DMS114 treated with DMSO at 0.1 percent for 48 hours (cell line): ENCODE results near the gene GLS.
"Not testable (repeated sequence)": the region's sequence is repeated elsewhere in the genome, so short reads cannot be mapped to it uniquely, and the experiment has no call there.

Experiments
- DNase-seq: peaks from one replicate; lab custom pipeline; 2025; ENCODE audit not compliant: unreplicated experiment; lab: John Stamatoyannopoulos, UW

GLS gene

DNA sequence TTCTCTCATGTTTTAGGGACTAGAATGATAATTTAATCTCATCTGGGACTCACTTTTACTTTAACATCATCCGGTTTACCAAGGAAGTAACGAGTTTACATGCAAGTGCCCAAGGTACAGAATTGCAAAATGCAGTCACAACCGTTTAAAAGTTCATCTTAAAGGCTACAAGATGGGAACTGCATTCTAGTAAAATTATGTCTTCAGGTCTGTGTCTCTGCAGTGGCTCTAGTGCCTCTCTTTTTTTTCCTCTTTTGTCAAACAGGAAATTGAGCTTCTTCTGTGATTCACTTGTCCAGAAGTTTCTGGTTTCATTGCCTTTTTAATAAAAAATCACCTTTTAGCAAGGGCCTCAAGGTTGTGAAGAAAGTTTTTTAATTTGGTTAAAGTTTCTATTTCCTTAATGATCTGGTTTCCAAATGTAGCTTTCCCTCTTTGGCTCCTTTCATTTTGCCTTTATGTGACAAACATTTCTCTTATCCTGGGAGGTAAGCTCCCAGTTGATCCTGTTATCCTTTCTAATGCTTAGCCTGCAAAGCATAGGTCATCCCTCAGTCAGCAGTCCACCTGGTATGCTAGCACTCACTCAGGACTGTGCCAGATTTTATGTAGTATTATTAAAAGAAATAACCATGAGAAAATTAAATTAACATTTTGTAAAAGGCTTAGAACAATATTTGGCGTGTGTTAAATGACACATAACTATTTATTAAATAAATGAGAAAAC, 2.4 kb downstream of the GLS start:
- no peak for DNase-seq

DNA sequence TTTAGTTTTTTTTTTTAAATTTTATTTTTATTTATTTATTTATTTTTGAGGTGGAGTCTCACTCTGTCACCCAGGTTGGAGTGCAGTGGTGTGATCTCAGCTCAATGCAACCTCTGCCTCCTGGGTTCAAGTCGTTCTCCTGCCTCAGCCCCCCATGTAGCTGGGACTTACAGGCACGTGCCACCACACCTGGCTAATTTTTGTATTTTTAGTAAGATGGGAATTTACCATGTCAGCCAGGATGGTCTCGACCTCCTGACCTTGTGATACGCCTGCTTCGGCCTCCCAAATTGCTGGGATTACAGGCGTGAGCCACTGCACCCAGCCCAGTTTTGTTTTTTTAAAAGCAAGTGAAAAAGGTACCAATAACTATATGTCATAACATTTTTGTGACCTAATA, 5.2 kb downstream of the GLS start:
- DNase-seq: not testable (repeated sequence)

DNA sequence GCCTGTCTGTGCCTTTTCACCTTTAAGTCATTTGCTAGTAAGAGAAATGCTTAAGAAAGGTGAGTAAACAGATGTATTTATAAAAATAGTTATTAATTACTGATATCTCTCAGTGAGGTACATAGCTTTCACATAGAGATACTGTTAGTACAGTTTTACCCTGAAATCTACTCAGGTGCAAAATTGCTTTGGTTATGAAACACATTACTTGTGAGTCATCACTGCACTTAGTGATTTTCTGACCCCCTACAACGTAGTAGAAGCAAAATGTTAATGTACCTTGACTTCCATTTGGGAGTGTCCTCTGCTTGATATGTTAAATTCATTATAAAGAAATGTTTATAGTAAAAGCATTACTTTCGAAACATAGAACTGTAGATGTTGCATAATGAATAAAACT, 6.5 kb downstream of the GLS start:
- no peak for DNase-seq

DNA sequence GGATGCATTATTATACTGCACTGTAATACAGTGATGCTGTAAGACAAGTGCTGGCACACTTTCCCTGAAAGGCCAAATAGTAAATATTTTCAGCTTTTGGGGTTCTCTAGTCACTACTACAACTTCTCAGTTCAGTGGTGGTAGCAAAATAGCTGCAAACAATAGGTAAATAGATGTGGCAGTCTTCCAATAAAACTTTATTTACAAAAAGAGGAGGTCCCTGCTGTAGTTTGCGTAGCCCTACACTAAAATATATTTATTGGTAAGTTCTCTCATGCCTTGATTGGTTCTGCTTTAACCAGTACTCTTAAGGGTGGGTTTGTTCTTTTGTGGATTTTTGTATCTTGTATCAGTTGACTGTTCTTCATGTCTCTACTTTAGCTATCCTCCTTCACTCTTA, 7.8 kb downstream of the GLS start:
- DNase-seq: no peak

DNA sequence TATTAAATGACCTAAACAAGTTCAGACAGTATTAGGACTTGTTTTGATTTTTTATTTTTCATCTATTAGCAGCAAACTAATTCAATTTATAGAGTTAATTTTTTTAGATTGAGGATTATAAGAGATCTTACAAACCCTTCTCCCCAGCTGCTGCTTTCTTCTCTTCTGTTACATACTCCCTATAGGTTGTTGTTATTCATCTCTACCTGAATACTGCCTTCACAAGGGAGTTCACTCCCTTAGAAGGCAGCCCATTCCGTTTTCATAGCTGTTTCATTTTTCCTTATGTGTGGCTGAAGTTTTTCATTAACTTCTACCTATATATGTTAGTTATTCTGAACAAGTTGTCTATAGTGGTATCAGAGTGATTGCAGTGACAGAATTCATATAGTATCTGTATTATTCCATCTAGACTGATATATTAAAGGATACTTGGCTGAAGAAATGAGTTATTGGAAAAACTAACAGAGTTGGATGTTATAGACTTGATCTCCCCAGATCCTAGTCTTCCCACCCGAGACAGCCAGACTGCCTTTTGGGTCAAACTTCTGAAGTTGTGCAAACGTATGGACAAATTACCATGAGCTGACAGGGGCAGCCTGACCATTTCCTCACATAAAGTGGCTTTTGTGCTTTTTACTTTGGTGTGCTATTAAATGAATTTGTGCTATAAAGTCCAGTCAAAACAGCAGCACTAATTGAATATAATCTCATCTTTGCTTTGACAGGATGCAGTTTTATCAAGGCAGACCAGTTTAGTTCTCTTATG, 8.7 kb downstream of the GLS start:
- DNase-seq: no peak

DNA sequence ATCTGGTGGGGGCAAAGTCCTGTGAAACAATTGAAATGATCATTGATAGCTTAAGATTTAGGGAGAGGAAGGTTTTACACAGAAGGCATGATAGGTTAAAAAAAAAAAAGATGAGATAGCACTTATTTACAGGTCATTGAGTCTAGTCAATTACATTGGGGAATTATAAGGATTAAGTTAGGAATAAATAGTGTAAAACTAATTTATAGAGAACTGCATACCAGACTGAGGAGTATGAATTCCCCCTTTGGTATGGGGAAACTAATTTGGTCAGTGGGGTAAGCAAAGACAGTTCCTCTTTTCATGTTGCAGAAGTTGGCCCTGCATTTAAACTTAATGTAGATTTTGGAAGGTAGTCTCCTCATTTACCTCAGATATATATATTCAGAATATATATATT, 10.8 kb downstream of the GLS start:
- DNase-seq: no peak

DNA sequence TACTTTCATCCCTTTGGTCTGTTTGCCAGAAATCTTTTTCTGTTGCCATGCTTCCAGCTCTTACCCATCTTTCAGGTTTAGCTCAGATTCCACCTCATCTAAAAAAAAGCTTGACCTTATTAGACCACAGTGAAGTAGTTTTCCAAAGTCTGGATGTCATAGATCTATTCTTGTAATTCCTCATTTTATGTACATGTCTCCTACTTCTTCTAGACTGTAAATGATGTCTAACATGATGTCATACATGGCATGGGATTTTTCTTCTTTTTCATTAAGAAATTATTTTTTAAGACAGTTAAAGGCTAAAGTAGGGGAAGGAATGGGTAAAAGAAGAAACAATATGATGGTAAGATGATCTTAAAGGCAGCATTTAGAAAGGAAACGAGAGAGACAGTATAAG, 11.3 kb downstream of the GLS start:
- no peak for DNase-seq

DNA sequence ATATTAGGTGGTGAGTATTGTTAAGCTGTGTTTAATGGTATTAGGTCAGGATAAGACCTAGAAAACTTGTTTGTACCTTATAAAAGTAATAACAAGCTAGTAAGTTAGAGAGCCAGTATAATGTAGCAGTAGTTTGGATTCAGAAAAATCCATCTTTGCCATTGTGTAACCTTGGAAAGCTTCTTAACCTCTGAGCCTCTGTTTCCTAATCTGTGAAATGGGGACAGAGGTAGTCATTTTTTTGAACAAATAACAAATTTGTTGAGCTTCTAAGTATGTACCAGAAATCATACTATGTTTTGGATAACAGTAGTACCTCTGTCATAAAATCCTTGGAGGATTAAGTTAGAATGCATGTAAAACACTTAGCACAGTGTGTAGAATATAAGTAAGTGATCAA, 12.5 kb downstream of the GLS start:
- DNase-seq: no peak

DNA sequence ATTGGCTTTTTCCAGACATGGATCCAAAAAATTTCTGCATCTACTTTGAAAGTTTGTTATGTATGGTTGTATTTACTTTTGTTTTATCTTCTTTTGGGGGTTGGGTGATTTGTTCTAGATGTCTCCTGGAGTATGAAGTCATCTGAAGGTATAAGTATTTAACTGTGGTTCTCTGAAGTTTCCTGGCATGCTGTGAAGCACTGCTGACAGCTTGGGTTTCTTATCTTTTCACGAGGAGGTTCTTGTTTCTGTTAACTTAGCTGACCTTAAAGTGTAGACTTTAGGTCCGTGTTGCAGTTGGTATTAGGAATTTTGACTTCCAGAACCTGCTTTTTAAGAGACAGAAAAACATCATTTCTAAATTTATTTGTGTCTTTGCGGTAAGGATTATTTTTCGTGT, 15.9 kb downstream of the GLS start:
- DNase-seq: no peak

DNA sequence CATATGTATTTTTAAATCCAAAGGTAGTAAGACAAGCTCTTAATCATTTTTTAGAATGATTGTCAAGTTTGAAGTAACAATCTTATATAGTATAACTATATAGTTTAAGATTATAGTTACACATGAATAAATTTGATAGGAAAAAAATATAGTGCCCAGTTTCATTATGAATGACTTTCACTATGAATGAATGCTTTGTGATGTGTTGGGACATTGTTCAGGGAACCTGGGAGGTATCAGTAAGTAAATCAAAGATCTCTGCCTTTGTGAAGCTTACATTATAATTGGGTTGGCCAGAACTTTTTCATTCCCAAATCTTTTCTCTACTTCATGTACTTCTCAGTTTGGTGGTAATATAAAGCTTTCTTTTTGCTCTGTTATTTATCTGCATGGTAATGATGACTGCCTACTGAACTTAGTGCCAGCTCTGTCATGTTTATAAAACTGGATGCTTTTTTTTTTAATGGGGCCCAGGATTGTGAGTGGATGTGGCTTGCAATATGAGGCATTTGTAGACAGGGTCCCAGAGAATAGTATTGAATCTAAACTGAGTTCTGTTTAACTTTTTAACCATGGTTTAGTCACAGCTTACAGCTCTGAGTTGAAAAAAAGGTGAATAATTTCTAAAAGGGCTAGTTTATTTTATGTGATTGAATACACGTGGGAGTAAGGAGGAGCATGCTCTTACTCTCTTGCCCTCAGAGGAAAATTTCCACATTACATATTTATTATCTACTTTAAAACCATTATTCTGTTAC, 23.3 kb downstream of the GLS start:
- DNase-seq: no peak

DNA sequence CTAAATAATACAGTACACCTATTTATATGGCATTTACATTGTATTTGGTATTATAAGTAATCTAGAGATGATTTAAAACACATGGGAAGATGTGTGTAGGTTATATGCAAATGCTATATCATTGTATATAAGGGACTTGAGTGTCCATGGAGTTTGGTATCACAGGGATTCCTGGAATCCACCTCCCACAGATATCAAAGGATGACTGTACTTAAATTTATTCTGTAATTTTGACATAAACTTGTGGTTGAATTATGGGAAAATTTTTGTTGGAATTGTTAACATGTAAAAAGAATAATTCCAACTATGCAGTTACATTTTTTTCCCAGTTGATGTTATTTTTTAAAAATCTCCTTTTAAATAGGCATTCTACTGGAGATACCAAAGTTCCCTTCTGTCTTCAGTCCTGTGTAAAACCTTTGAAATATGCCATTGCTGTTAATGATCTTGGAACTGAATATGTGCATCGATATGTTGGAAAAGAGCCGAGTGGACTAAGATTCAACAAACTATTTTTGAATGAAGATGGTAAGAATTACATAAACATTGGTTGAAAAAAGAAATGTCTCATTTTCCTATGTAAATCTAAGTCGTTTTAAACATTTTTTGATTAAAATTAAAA, 24.1 kb downstream of the GLS start:
- no peak for DNase-seq

DNA sequence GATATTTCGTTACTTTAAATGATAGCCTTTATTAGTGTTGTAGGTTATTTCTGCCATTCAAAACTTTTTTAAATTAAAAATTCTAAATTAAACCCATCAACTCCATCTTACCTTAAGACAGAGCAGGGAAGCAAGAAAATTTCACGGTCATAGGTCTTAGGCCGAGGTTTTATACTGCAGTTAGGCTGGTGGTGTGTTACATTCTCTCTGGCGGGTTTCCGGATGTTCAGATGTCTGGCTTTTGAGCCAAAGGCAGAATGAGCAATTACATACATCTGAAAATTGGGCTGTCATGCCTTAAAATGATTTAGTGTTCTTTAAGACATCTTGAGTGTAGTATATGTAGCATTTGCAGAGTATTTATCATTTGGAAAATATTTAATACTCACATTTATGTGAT, 27.9 kb downstream of the GLS start:
- no peak for DNase-seq

DNA sequence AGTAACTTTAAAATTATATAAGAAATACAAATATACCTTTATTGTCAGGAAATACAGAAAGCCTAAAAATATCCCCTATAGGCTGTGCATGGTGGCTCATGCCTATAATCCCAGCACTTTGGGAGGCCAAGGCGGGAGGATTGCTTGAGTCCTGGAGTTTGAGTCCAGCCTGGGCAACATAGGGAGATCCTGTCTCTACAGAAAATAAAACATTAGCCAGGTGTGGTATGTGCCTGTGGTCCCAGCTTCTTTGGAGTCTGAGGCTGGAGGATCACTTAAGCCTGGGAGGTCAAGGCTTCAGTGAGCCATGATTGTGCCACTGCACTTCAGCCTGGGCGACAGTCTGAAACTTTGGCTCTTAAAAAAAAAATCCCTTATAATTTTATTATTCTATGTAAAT, 29.1 kb downstream of the GLS start:
- DNase-seq: no peak

DNA sequence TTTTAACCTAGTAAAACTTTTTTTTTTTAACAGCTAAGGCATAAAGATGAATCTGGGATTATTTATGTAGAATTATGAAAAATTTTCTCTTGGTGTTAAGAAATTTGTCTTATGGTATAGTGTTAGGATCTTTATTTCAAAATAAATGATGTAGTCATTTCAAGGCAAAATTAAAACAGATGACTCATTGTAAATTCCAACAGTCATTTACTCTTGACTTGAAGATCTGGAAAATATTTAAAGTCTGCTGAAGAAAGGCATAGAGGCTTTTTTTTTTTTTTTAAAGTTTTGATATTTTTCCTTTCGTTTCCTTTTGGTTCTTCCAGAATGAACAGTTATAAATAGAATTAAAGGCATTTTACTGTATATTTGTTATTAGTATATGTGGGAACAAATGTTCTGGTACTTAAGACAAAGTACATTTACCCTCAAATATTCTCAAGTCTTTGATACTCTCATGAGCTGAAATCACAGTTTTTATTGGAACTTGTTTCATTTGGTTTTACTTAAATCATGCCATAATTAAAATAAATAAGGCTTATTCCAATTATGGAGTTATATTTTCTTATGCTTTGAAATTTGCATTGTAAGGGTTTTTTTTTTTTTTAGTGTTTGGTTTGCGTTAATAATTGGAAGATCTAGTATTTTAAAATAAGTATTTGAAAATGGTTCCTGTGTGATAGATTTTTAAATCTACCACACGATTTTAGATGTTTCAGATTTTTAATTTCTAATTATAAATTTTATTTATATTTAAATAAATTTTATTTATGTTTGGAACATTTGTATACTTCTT, 29.9 kb downstream of the GLS start:
- no peak for DNase-seq

DNA sequence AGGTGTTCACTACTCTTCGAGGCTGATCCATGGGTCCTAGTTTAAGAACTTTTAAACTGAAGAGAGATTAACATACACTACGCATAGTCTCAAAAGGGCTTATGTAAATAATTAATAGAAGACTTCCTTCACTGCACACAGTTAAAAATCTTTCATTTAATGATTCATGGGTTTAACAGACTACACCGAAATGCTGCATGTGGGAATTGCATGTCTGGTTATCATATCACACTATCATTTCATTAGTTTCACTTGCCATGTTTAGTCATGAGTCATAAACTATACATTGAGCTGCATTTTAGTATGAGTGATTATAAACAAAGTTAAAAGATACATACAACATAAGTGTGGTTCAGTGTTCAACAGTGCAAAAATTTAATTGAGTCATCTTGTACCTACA, 31.2 kb downstream of the GLS start:
- no peak for DNase-seq

DNA sequence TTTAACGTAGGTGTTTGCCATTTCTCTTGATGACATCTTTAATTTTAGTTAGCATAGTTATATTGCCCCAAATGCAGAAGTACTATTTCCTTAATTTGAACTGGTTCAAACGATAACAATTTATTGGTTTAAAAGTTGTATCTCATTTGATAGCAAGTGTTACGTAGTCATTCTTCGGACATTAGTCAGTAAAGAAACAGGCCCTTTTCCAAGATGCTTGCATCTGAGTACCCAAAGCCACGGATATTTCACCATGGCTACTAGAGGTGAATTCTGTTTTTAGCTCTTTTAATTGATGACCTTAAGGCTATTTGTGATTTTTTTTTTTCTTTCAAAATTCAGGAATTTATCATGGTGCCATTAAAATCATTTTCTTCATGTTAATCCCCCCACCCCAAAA, 32.1 kb downstream of the GLS start:
- DNase-seq: no peak

DNA sequence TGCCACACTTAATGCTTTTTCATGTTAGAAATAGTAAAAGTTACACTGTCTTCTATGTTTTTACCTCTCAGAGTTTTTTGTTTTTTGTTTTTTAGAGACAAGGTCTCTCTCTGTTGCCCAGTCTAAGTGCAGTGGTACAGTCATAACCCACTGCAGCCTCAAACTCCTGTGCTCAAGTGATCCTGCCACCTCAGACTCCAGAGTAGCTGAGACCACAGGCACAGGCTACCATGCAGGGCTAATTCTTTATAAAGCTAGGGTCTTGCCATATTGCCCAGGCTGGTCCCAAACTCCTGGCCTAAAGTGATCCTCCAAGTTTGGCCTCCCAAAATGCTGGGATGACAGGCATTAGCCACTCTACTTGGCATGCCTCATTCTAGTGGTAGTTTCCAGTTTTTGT, 33.1 kb downstream of the GLS start:
- DNase-seq: no peak

DNA sequence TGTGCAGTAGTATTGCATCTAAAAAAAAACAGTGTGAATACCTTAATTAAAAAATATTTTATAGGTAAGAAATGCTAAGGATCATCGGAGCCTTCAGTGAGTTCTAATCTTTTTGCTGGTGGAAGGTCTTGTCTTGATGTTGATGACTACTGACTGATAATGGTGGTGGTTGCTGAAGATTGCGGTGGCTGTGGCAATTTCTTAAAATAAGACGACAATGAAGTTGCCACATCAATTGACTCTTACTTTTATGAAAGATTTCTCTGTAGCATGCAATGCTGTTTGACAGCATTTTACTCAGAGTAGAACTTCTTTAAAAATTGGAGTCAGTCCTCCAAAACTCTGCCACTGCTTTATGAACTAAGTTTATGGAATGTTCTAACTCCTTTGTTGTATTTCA, 36.2 kb downstream of the GLS start:
- no peak for DNase-seq

DNA sequence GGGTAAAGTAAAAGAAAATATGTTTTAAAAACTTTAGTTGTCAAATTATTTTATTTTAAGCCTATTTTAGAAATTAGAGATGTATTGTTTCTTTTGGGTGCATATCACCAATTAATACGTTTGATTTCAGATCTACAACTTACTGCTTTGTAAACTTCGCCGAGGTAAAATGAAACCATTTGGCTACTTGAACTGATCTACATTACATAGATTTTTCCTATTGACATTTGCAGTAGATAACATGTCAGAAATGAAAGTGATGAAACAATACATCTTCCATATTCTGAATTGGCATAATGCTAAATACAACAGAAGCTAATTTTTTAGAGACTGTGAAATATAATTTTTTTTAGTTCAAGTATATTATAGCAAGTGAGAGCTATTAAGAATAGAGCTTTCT, 39.5 kb downstream of the GLS start:
- no peak for DNase-seq

DNA sequence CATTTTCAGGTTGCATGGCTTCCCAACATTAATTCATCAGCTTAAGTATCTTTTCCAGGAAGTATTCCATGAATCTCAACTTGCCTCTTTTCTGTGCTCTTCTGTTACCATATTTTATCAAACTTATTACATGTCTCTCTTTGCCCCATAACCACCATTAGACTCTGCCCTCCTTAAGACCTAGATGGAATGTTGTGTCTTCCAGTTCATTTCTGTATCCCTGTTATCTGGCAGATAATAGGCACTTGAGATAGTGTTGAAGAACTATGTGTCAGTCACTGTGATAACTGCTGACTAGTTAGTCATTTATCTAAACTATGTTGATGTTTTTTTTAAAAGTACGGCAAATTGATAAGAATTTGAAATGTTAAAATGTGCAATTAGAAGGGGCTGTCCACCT, 41.8 kb downstream of the GLS start:
- DNase-seq: no peak

DNA sequence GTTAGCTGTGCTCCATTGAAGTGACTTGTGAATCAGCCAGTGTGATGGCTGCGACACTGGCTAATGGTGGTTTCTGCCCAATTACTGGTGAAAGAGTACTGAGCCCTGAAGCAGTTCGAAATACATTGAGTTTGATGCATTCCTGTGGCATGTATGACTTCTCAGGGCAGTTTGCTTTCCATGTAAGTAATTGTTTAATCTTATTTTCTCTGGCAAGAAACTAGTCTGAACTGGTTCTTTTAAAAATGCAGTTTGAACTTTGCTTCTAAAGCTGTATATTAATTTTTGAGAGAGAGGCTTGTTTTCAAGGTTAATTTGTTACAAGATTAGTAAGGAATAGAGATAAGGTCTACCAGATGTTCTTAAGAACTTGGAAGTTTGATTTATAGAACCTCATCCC, 46.7 kb downstream of the GLS start:
- DNase-seq: no peak
